ENCODE data around the gene TMCO4. TPM values are rescaled to one million over a fixed set of nuclear protein-coding genes. Genes with fewer than 3 reads are reported as not detected.

Gene TMCO4
- total RNA-seq, 6 experiments from 2014 or later = 6.4 to 13.5 (median 9.8) TPM

DNA sequence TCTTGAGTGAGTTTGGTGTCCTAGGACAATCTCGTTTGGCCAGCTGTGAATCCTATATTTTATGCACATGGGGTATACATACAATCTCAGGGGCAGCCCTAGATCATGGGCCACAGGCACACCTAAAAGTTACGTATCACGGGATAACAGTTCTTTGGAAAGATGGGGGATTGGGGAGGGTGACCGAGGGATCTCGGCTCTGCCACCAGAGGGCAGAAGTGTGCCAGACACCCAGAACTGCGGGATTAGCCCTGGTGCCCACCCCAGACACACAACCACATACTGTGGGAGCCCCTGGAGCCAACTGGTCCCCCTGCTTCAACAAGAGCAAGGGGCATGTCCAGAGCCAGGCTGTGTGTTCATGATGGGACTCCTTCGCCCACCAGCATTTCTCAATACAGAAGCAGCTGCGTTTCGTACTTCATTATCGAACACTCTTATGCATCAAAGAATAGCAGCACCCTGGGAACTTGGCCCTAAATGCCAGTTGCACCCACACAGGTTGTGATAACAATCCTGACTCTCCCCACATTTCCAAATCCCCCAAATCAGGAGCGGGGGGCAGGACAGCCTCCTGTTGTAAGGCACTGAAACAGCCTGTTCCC, 37.4 kb downstream of the TMCO4 start:
- intact Hi-C loops (cut with DNase I) = no loop called here
- Histone ChIP-seq H3K27me3 (no peaks in the 10 kb centered on the region), H3K27ac (no peak overlapping the region), H3K36me3 (no peaks in the 10 kb centered on the region), H3K9me3 (no peaks in the 10 kb centered on the region), H3K4me1 (no peaks in the 10 kb centered on the region), H3K4me3 (no peak overlapping the region)
- TF ChIP-seq POLR2A (IDR thresholded peaks at IDR 0.05) = no peak
- TF ChIP-seq, protein P1, sequence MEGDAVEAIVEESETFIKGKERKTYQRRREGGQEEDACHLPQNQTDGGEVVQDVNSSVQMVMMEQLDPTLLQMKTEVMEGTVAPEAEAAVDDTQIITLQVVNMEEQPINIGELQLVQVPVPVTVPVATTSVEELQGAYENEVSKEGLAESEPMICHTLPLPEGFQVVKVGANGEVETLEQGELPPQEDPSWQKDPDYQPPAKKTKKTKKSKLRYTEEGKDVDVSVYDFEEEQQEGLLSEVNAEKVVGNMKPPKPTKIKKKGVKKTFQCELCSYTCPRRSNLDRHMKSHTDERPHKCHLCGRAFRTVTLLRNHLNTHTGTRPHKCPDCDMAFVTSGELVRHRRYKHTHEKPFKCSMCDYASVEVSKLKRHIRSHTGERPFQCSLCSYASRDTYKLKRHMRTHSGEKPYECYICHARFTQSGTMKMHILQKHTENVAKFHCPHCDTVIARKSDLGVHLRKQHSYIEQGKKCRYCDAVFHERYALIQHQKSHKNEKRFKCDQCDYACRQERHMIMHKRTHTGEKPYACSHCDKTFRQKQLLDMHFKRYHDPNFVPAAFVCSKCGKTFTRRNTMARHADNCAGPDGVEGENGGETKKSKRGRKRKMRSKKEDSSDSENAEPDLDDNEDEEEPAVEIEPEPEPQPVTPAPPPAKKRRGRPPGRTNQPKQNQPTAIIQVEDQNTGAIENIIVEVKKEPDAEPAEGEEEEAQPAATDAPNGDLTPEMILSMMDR (IDR thresholded peaks at IDR 0.05) = peak; percentile 53 to 80 (median 74)
- DNase-seq = peak in 1 of 3 donors; percentile 38
- peak; percentile 67 to 75 (median 72) for ATAC-seq
- WGBS (ENCODE audit: insufficient coverage, low coverage, low lambda C conversion rate, missing lambda C conversion rate) = 50% methylated on average over 9 of the region's 11 CpGs

- Histone ChIP-seq H3K9me3 (no peaks in the 10 kb centered on the region), H3K4me3 (no peak overlapping the region), H3K27ac (no peak overlapping the region), H3K4me1 (peaks cover 0 to 8% (median 3%) of the 10 kb centered on the region in 4 donors), H3K36me3 (peaks cover 0 to 2% (median 0%) of the 10 kb centered on the region in 4 donors), H3K27me3 (no peaks in the 10 kb centered on the region)
- WGBS (ENCODE audit: insufficient coverage, low coverage, low lambda C conversion rate, missing lambda C conversion rate) = 83% methylated on average over 1 of the region's 1 CpG
- intact Hi-C loops (cut with DNase I) = no loop called here
- DNase-seq (no peak), ATAC-seq (peak in 1 of 4 donors; percentile 58)
- TF ChIP-seq, protein P1 (IDR thresholded peaks at IDR 0.05) = no peak
- no peak for TF ChIP-seq POLR2A (IDR thresholded peaks at IDR 0.05)
Measured at GRCh38 chr1:19759740-19760089, 40.0 kb downstream of the TMCO4 start.

DNA sequence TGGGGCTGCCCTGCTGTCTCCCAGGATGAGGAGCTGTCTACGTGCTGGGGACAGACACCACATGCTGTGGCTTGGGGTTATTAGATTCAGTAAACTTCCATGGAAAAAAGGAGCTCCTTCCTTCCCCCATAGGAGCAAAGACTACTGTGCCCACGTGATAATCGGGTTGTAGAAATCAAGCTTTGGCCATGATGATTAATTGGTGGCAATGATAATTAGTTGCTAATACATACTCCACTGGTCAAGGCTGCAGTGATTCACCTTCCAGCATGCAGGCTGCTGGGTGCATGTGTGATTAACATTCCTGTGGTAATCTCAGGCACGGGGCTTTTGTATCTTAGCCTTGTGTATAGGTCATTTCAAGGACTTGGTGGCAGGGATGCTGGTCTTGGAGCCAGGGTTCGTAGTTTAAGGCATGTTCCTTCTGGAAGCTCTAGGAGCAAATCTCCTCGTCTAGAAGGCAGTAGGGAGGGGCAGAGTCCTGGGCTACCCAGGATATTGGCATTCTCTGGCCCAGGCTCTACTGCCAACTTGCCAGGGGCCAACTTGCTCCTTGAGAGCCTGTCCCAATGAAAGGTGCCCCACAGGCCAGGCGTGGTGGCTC, 41.4 kb downstream of the TMCO4 start:
- ATAC-seq (no peak), DNase-seq (no peak)
- no peak overlapping the region for H3K27ac ChIP-seq
- H3K4me1 ChIP-seq = peaks cover 0 to 17% (median 8%) of the 10 kb centered on the region in 4 donors
- H3K36me3 ChIP-seq = peaks cover 0 to 2% (median 0%) of the 10 kb centered on the region in 4 donors
- no peak overlapping the region for H3K4me3 ChIP-seq
- H3K9me3 ChIP-seq = no peaks in the 10 kb centered on the region
- no peak for TF ChIP-seq POLR2A (IDR thresholded peaks at IDR 0.05)
- TF ChIP-seq, protein P1 (IDR thresholded peaks at IDR 0.05) = no peak
- intact Hi-C loops (cut with DNase I) = no loop called here
- H3K27me3 ChIP-seq = no peaks in the 10 kb centered on the region
- WGBS (ENCODE audit: insufficient coverage, low coverage, low lambda C conversion rate, missing lambda C conversion rate) = 96% methylated on average over 3 of the region's 7 CpGs

DNA sequence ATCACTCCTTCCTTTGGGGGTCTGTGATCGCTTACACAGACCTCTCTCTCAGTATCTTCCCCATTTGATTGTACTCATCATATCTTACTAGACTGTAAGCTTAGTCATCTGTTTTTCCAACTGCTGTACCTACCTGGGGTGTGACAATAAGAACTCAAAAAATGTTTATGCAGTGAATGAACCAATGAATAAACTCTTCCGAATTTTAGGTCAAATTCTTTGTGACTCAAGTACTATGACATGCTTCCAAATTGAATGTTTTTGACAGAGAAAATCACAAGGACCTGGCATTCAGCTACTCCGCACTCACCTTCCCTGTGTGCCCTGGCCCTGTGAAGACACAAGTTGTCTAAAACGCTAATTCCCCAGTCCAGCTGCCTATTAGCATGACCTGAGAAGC, 42.1 kb downstream of the TMCO4 start:
- Histone ChIP-seq H3K27me3 (no peaks in the 10 kb centered on the region), H3K4me1 (peaks cover 0 to 17% (median 8%) of the 10 kb centered on the region in 4 donors), H3K27ac (no peak overlapping the region), H3K4me3 (no peak overlapping the region), H3K9me3 (no peaks in the 10 kb centered on the region), H3K36me3 (peaks cover 0 to 2% (median 0%) of the 10 kb centered on the region in 4 donors)
- TF ChIP-seq, protein P1 (IDR thresholded peaks at IDR 0.05) = no peak
- TF ChIP-seq POLR2A (IDR thresholded peaks at IDR 0.05) = no peak
- no peak for DNase-seq
- intact Hi-C loops (cut with DNase I) = no loop called here
- 85% methylated on average over 4 of the region's 4 CpGs for WGBS (ENCODE audit: insufficient coverage, low coverage, low lambda C conversion rate, missing lambda C conversion rate)
- ATAC-seq = no peak

All from right lobe of liver (tissue), 6 donors.